HepG2 (cell line): ENCODE measurements around the gene BBS1. TPM values are rescaled to one million over a fixed set of nuclear protein-coding genes. Genes with fewer than 3 reads are reported as not detected.
A peak's percentile ranks its signal among the peaks of the same experiment; 100 is the strongest.
"Not testable (repeated sequence)": the region's sequence is repeated elsewhere in the genome, so short reads cannot be mapped to it uniquely, and the experiment has no call there.

ENCODE experiments used
- ATAC-seq: fragments of 200-7000 bp; cut with Tn5 transposase; 3 replicates; pipeline ENCODE4 v1.9.1; 2020; ENCODE audit warnings: mild to moderate bottlenecking, moderate library complexity
- BruUV-seq: library from RNA; stranded (reverse); fragments of 400-500 nt; replicated peaks from 2 replicates; lab custom pipeline; 2021; lab: Mats Ljungman, UMichigan
- CTCF ChIA-PET: fragments of 300-600 bp; formaldehyde crosslinking; extraction: SDS; loops from one replicate; lab custom pipeline; 2021; ENCODE audit warnings: low total read pairs, inconsistent platforms, low intra/inter-chr PET ratio; lab: Yijun Ruan, JAX
- POLR2A ChIA-PET: fragments of 350-600 bp; sonication (Branson Sonifier 250); formaldehyde crosslinking; loops from one replicate; lab custom pipeline; 2020; ENCODE audit warnings: antibody characterized with exemption, inconsistent platforms; lab: Yijun Ruan, JAX
- DNase-seq: peaks from one replicate; pipeline ENCODE4 v3.0.0-alpha.2; 2015; ENCODE audit warnings: low spot score
- FAIRE-seq: peaks from 3 replicates; lab custom pipeline; 2011; peaks lifted over from hg19 to GRCh38; lab: Jason Lieb, UNC
- H2AFZ ChIP-seq: one replicate; pipeline ENCODE4 v1.6.1; 2011; ENCODE audit warnings: low read length, inconsistent platforms
- H3K27ac ChIP-seq: fragments of 300-600 bp; 3 replicates; pipeline ENCODE4 v1.8.0; 2011; ENCODE audit warnings: mixed run types, mild to moderate bottlenecking, mixed read lengths, low read length, inconsistent platforms; ENCODE audit not compliant: insufficient read depth; ENCODE audit errors: extremely low read length
- H3K27me3 ChIP-seq, 2 experiments: fragments of 200-600 bp in 1 of 2; 2 replicates in 1 of 2; 3 replicates in 1 of 2; pipeline versions ENCODE4 v1.6.0 to v1.8.0; 2011; ENCODE audit warnings: low read length in 2 of 2, mild to moderate bottlenecking in 2 of 2, moderate library complexity in 2 of 2, inconsistent platforms in 1 of 2; ENCODE audit not compliant: insufficient read depth in 2 of 2, control insufficient read depth in 1 of 2
- H3K36me3 ChIP-seq, 2 experiments: fragments of 200-600 bp in 1 of 2; replicated peaks in 1 of 2; 2 replicates in 1 of 2; 3 replicates in 1 of 2; pipeline versions ENCODE4 v1.5.1 to v1.8.0; 2011; ENCODE audit warnings: low read length in 2 of 2, inconsistent platforms in 1 of 2; ENCODE audit not compliant: insufficient read depth in 2 of 2, control insufficient read depth in 1 of 2
- H3K4me1 ChIP-seq: 2 replicates; pipeline ENCODE4 v1.5.1; 2012; ENCODE audit warnings: low read length, inconsistent platforms; ENCODE audit not compliant: insufficient read depth
- H3K4me2 ChIP-seq: 2 replicates; pipeline ENCODE4 v1.6.0; 2011; ENCODE audit warnings: low read depth, low read length, inconsistent platforms
- H3K4me3 ChIP-seq, 3 experiments: fragments of 200-600 bp in 1 of 3; sonication (generic), shearing (Covaris generic) in 1 of 3; replicated peaks in 1 of 3; 2 replicates each; pipeline ENCODE4 v1.5.1; 2011 to 2016; ENCODE audit warnings: low read length in 3 of 3, inconsistent platforms in 2 of 3, low read depth in 2 of 3, mild to moderate bottlenecking in 2 of 3, control low read depth in 1 of 3, mixed read lengths in 1 of 3; ENCODE audit not compliant: insufficient read depth in 1 of 3
- H3K79me2 ChIP-seq: one replicate; pipeline ENCODE4 v1.6.1; 2011; ENCODE audit warnings: low read length, inconsistent platforms; ENCODE audit not compliant: insufficient read depth
- H3K9ac ChIP-seq: 2 replicates; pipeline ENCODE4 v1.6.0; 2011; ENCODE audit warnings: mild to moderate bottlenecking, low read depth, low read length, inconsistent platforms; ENCODE audit not compliant: insufficient read depth
- H3K9me3 ChIP-seq: 2 replicates; pipeline ENCODE4 v1.5.1; 2012; ENCODE audit warnings: mild to moderate bottlenecking, low read length
- H4K20me1 ChIP-seq: 2 replicates; pipeline ENCODE4 v1.6.0; 2011; ENCODE audit warnings: inconsistent platforms, mild to moderate bottlenecking, low read length, moderate library complexity; ENCODE audit not compliant: insufficient read depth
- AGO1 ChIP-seq: fragments of 200-400 bp; formaldehyde crosslinking; IDR thresholded peaks from 2 replicates; pipeline ENCODE4 v1.6.1; 2017; ENCODE audit warnings: mild to moderate bottlenecking, low read depth, low read length, moderate library complexity; ENCODE audit not compliant: poor library complexity, severe bottlenecking
- AGO2 ChIP-seq: fragments of 200-400 bp; formaldehyde crosslinking; optimal IDR thresholded peaks from 2 replicates; pipeline ENCODE3; 2017; ENCODE audit warnings: mild to moderate bottlenecking, low read depth, low read length, moderate library complexity
- PHF5A ChIP-seq: IDR thresholded peaks from one replicate; pipeline ENCODE4 v1.6.1; 2018; ENCODE audit warnings: low read depth, missing genetic modification reagents; ENCODE audit not compliant: unreplicated experiment
- SRF ChIP-seq: IDR thresholded peaks from 2 replicates; pipeline ENCODE4 v1.6.1; 2011; ENCODE audit warnings: mild to moderate bottlenecking, low read depth, low read length, moderate library complexity
- WGBS: methylation state at CpG from one replicate; pipeline ENCODE4 v1.1.6; 2017; ENCODE audit warnings: low lambda C conversion rate; 5-methylcytosine and 5-hydroxymethylcytosine counted together
- in situ Hi-C: cut with HindIII; loops from 2 replicates; pipeline ENCODE4 v1.10.0; 2017; ENCODE audit warnings: low pct_unique_long_range_greater_than_20kb; ENCODE audit not compliant: extremely low pct_ligation_motif_present
- intact Hi-C: fragments of 100-400 bp; cut with micrococcal nuclease; formaldehyde crosslinking; loops from one replicate; pipeline ENCODE4 v1.10.0; 2022; ENCODE audit not compliant: unreplicated experiment
- polyA plus RNA-seq, 8 experiments: library from polyadenylated mRNA; depleted of rRNA in 3 of 8; stranded (reverse) in 7 of 8; unstranded in 1 of 8; fragments of >200 nt; fragmentation: Illumina TruSeq in 4 of 8; extraction: Trizol in 4 of 8; gene quantifications; 2 replicates each; pipeline versions ENCODE4 v1.2.1 to v1.2.3, GENCODE V29; 2011 to 2016; ENCODE audit warnings: low read depth in 4 of 8, missing spikeins in 1 of 8, mixed read lengths in 1 of 8; ENCODE audit not compliant: insufficient read depth in 1 of 8
- total RNA-seq, 5 experiments: library from RNA; depleted of rRNA; stranded (reverse); fragments of >200 nt; fragmentation: Illumina TruSeq; extraction: Trizol; gene quantifications; 2 replicates each; pipeline ENCODE4 v1.2.3, GENCODE V29; 2016; ENCODE audit warnings: low read depth in 1 of 5

Gene BBS1
- total and polyA plus RNA-seq, 2 of the 13 experiments (the other 11 are each of a cell fraction or from before 2014, with no cell fraction given): 11.7 to 14.1 TPM

- H3K4me3 ChIP-seq: no peak overlapping the region
- H3K79me2 ChIP-seq: no peaks in the 10 kb centered on the region
- DNase-seq: no peak
- no peak for FAIRE-seq
- no peak overlapping the region for H3K4me2 ChIP-seq
- no TSS peak for BruUV-seq
- 100% methylated on average over 6 of the region's 16 CpGs for WGBS
- in situ Hi-C loops: no loop called here
- H3K9ac ChIP-seq: no peak overlapping the region
- no peak overlapping the region for H3K27ac ChIP-seq
- H2AFZ ChIP-seq: no peak overlapping the region
- H3K4me1 ChIP-seq: no peaks in the 10 kb centered on the region
- intact Hi-C loops: no loop called here
- peak; percentile 13 for ATAC-seq
- H3K36me3 ChIP-seq: 0 out of 5 replicates have a peak, but pooled peaks cover 0 to 3% of the 10 kb centered on the region in 2 experiments
- peak; percentile 44 for TF ChIP-seq AGO1
- peak; percentile 73 for TF ChIP-seq AGO2
- TF ChIP-seq PHF5A (CRISPR knock-in tag): no peak
- H3K9me3 ChIP-seq: no peaks in the 10 kb centered on the region
- no peaks in the 10 kb centered on the region for H3K27me3 ChIP-seq
- ChIA-PET CTCF (no interaction called here), POLR2A (no interaction called here)
- no peaks in the 10 kb centered on the region for H4K20me1 ChIP-seq
Observed at GRCh38 chr11:66539170-66539869, 28.9 kb downstream of the BBS1 start.

GRCh38 chr11:66539870-66540213 lies 29.4 kb downstream of the BBS1 start:
- Histone ChIP-seq H3K4me3 (no peak overlapping the region), H2AFZ (no peak overlapping the region), H3K9me3 (no peaks in the 10 kb centered on the region), H3K79me2 (no peaks in the 10 kb centered on the region), H3K36me3 (0 out of 5 replicates have a peak, but pooled peaks cover 0 to 3% of the 10 kb centered on the region in 2 experiments)
- DNase-seq: no peak
- in situ Hi-C loops: no loop called here
- BruUV-seq: no TSS peak
- no peak for FAIRE-seq
- CTCF ChIA-PET: no interaction called here
- 95% methylated on average over 9 of the region's 10 CpGs for WGBS
- TF ChIP-seq SRF (no peak), AGO1 (peak; percentile 10)
- TF ChIP-seq, all 625 proteins: peak for 1
- POLR2A ChIA-PET: no interaction called here
- Histone ChIP-seq H3K27ac (no peak overlapping the region), H4K20me1 (no peaks in the 10 kb centered on the region), H3K4me1 (peaks cover 3% of the 10 kb centered on the region; the same call in 1 of the 2 replicates), H3K4me2 (no peak overlapping the region), H3K9ac (no peak overlapping the region), H3K27me3 (no peaks in the 10 kb centered on the region)
- intact Hi-C loops: no loop called here
- ATAC-seq: no peak

- FAIRE-seq, H3K4me3 ChIP-seq, DNase-seq, H3K9me3 ChIP-seq, H3K4me2 ChIP-seq, H2AFZ ChIP-seq, H3K79me2 ChIP-seq, CTCF ChIA-PET, H3K27ac ChIP-seq, H3K36me3 ChIP-seq, BruUV-seq, H3K9ac ChIP-seq, ATAC-seq, in situ Hi-C loops, H3K27me3 ChIP-seq, H3K4me1 ChIP-seq, intact Hi-C loops, POLR2A ChIA-PET, H4K20me1 ChIP-seq: not testable (repeated sequence)
- WGBS: 92% methylated on average over 8 of the region's 8 CpGs
Observed at GRCh38 chr11:66540598-66540997, 30.2 kb downstream of the BBS1 start.
